Left ventricle myocardium inferior (tissue), 1 donor: Measurements from ENCODE around the gene C2. TPM values are rescaled to one million over a fixed set of nuclear protein-coding genes. Genes with fewer than 3 reads are reported as not detected.
"Not testable (repeated sequence)": the region's sequence is repeated elsewhere in the genome, so short reads cannot be mapped to it uniquely, and the experiment has no call there.

Experiments used
- DNase-seq: peaks from one replicate; pipeline ENCODE4 v3.0.0-alpha.2; 2020
- H3K27ac ChIP-seq: fragments of 200-600 bp; replicated peaks from 2 replicates; pipeline ENCODE4 v1.8.0; 2021
- H3K27me3 ChIP-seq: fragments of 200-600 bp; 2 replicates; pipeline ENCODE4 v1.8.0; 2021; ENCODE audit warnings: low read depth
- H3K36me3 ChIP-seq: fragments of 200-600 bp; 2 replicates; pipeline ENCODE4 v1.8.0; 2021
- H3K4me1 ChIP-seq: fragments of 200-600 bp; 2 replicates; pipeline ENCODE4 v1.8.0; 2021
- H3K4me3 ChIP-seq: fragments of 200-600 bp; 2 replicates; pipeline ENCODE4 v1.8.0; 2021; ENCODE audit warnings: mild to moderate bottlenecking, moderate library complexity
- H3K9me3 ChIP-seq: fragments of 200-600 bp; replicated peaks from 2 replicates; pipeline ENCODE4 v1.8.0; 2021
- intact Hi-C: fragments of 100-400 bp; cut with micrococcal nuclease; formaldehyde crosslinking; loops from one replicate; pipeline ENCODE4 v1.11.0; 2022
- total RNA-seq: library from RNA; stranded (reverse); fragmentation: NEBNext Ultra II Directional; extraction: Animal tissue kit (Norgen Biotek cat#: 25700); gene quantifications from one replicate; pipeline ENCODE4 v1.2.1, GENCODE V29; 2021
- TF ChIP-seq, protein P1 (sequence below): fragments of 200-600 bp; IDR thresholded peaks from 2 replicates; pipeline ENCODE4 v1.8.0; 2021; ENCODE audit warnings: antibody characterized with exemption, mild to moderate bottlenecking, borderline replicate concordance
- donor health status: DM: no; HTN: yes; CAD: no; lungs with severe emphysema.

Gene C2
- total RNA-seq, 1 donor from 2014 or later = 9.7 TPM

DNA sequence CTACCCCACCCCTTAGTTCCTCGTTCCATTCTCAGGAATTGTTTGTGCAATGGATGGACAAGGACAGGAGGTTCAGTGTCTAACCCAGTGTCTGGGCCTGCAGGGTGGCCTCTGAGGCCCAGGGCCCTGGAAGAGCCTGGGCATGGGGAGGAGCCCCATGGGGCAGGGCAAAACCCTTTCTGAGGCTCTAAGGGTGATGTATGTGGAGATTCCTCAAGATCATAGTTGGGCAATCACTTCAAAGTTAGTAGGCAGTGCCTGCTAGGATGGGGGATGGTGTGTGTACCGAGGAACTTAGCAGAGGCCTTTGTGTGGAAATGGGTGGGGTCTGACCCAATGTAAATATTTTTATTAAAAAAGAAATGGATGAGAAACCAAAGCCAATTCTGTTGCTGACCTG lies 6.7 kb upstream of the C2 start:
- no peaks in the 10 kb centered on the region for H3K36me3 ChIP-seq
- no peaks in the 10 kb centered on the region for H3K9me3 ChIP-seq
- no peaks in the 10 kb centered on the region for H3K27me3 ChIP-seq
- intact Hi-C loops = no loop called here
- no peak overlapping the region for H3K27ac ChIP-seq
- DNase-seq = no peak
- no peak overlapping the region for H3K4me3 ChIP-seq
- H3K4me1 ChIP-seq = no peaks in the 10 kb centered on the region
- TF ChIP-seq, protein P1, sequence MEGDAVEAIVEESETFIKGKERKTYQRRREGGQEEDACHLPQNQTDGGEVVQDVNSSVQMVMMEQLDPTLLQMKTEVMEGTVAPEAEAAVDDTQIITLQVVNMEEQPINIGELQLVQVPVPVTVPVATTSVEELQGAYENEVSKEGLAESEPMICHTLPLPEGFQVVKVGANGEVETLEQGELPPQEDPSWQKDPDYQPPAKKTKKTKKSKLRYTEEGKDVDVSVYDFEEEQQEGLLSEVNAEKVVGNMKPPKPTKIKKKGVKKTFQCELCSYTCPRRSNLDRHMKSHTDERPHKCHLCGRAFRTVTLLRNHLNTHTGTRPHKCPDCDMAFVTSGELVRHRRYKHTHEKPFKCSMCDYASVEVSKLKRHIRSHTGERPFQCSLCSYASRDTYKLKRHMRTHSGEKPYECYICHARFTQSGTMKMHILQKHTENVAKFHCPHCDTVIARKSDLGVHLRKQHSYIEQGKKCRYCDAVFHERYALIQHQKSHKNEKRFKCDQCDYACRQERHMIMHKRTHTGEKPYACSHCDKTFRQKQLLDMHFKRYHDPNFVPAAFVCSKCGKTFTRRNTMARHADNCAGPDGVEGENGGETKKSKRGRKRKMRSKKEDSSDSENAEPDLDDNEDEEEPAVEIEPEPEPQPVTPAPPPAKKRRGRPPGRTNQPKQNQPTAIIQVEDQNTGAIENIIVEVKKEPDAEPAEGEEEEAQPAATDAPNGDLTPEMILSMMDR = no peak

DNA sequence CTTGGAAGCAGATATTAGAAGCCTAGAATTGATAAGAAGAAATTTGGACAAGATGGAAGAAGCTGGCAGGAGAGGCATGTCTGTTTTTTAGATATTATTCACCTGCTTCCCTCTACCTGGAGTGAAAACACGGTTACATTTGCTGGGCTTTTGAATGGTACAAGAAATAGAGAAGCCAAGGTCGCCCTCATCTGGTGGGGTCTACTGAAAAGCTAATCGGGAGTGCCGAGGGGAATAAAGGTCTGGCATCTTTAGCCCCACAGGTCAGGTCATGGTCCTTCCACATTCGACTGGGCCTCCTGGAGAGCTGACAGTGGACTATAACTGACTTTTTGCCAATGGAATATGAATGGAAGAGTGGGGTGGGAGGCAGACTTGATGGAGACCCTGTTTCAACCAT lies 4.6 kb upstream of the C2 start:
- no peaks in the 10 kb centered on the region for H3K4me1 ChIP-seq
- H3K27me3 ChIP-seq = peaks cover 8% of the 10 kb centered on the region
- no peak overlapping the region for H3K27ac ChIP-seq
- DNase-seq = no peak
- H3K4me3 ChIP-seq = no peak overlapping the region
- no peaks in the 10 kb centered on the region for H3K9me3 ChIP-seq
- intact Hi-C loops = no loop called here
- no peaks in the 10 kb centered on the region for H3K36me3 ChIP-seq
- TF ChIP-seq, protein P1 = peak; percentile 22

DNA sequence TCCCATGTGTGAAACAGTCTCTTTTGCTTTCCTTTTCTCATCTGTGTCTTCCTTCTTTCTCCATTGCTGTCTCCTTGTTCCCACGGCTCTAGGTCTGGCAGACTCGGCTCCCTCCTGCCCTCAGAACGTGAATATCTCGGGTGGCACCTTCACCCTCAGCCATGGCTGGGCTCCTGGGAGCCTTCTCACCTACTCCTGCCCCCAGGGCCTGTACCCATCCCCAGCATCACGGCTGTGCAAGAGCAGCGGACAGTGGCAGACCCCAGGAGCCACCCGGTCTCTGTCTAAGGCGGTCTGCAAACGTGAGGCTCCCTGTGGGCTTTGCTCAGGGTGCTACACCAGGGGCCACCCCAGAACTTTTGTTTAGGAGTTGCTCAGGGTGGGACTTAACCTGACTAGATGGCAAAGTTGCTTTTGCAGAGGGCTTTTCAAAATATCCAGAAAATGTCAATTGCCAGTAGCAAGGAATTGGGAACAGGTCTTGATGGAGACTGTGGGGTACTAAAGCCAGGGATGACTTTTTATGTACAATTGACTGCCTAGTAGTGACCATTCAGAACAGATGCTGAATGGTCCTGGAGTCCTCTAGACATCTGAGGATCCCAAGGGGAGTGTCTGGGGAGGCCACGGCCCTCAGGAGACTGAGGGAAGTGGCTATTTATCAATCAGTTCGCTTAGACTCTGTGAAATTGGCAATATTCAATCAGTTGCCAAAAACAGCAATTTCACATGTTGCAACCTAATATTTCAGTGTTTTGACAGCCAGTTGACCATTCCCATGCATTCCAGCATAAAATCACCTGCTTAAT lies 550 bp downstream of the C2 start:
- no peak overlapping the region for H3K27ac ChIP-seq
- no peaks in the 10 kb centered on the region for H3K4me1 ChIP-seq
- H3K4me3 ChIP-seq = peak overlapping the region; percentile 48
- no peaks in the 10 kb centered on the region for H3K9me3 ChIP-seq
- peaks cover 28% of the 10 kb centered on the region for H3K27me3 ChIP-seq
- TF ChIP-seq, protein P1 = no peak
- intact Hi-C loops = no loop called here
- DNase-seq = no peak
- H3K36me3 ChIP-seq = no peaks in the 10 kb centered on the region

DNA sequence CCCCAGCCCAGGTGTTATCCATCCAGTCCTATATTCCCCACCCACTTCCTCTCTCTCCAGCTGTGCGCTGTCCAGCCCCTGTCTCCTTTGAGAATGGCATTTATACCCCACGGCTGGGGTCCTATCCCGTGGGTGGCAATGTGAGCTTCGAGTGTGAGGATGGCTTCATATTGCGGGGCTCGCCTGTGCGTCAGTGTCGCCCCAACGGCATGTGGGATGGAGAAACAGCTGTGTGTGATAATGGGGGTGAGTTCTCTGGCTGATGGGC lies 1.1 kb downstream of the C2 start:
- H3K4me1 ChIP-seq = no peaks in the 10 kb centered on the region
- peaks cover 28% of the 10 kb centered on the region for H3K27me3 ChIP-seq
- H3K9me3 ChIP-seq = no peaks in the 10 kb centered on the region
- DNase-seq = no peak
- H3K27ac ChIP-seq = no peak overlapping the region
- TF ChIP-seq, protein P1 = no peak
- no peaks in the 10 kb centered on the region for H3K36me3 ChIP-seq
- H3K4me3 ChIP-seq = no peak overlapping the region
- intact Hi-C loops = no loop called here

DNA sequence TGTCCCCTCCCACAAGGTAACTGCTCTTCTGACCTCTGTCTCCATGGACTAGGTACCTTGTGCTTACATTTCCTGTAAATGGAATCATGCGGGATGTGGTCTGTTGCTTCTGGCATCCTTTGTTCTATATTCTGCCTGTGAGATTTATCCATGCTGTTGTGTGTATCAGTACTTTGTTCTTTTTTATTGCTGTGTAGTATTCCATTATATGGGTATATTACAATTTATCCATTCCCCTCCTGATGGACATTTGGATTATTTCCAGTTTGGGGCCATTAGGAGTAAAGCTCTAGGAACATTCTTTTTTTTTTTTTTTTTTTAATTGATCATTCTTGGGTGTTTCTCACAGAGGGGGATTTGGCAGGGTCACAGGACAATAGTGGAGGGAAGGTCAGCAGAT lies 3.4 kb downstream of the C2 start:
- Histone ChIP-seq H3K9me3 (no peaks in the 10 kb centered on the region), H3K36me3 (no peaks in the 10 kb centered on the region), H3K4me1 (no peaks in the 10 kb centered on the region), H3K27ac (no peak overlapping the region), H3K4me3 (no peak overlapping the region), H3K27me3 (peaks cover 28% of the 10 kb centered on the region)
- DNase-seq = no peak
- intact Hi-C loops = no loop called here
- TF ChIP-seq, protein P1 = no peak

DNA sequence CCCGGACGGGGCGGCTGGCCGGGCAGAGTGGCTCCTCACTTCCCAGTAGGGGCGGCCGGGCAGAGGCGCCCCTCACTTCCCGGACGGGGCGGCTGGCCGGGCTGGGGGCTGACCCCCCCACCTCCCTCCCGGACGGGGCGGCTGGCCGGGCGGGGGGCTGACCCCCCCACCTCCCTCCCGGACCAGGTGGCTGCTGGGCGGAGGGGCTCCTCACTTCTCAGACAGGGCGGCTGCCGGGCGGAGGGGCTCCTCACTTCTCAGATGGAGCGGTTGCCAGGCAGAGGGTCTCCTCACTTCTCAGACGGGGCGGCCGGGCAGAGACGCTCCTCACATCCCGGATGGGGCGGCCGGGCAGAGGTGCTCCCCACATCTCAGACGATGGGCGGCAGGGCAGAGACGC lies 4.6 kb downstream of the C2 start:
- DNase-seq, H3K4me3 ChIP-seq, H3K27ac ChIP-seq, intact Hi-C loops, H3K4me1 ChIP-seq, H3K9me3 ChIP-seq, H3K36me3 ChIP-seq: not testable (repeated sequence)
- peaks cover 28% of the 10 kb centered on the region for H3K27me3 ChIP-seq
